GM12873 (cell line): Measurements from ENCODE around the gene TXNRD2.

Experiments used
- TF ChIP-seq, protein P1 (sequence below): IDR thresholded peaks from 2 replicates; pipeline ENCODE4 v1.5.1; 2012; ENCODE audit warnings: low read depth, mild to moderate bottlenecking, moderate library complexity, low read length, control low read depth; ENCODE audit not compliant: insufficient read depth; ENCODE audit errors: missing control alignments

Gene TXNRD2

DNA sequence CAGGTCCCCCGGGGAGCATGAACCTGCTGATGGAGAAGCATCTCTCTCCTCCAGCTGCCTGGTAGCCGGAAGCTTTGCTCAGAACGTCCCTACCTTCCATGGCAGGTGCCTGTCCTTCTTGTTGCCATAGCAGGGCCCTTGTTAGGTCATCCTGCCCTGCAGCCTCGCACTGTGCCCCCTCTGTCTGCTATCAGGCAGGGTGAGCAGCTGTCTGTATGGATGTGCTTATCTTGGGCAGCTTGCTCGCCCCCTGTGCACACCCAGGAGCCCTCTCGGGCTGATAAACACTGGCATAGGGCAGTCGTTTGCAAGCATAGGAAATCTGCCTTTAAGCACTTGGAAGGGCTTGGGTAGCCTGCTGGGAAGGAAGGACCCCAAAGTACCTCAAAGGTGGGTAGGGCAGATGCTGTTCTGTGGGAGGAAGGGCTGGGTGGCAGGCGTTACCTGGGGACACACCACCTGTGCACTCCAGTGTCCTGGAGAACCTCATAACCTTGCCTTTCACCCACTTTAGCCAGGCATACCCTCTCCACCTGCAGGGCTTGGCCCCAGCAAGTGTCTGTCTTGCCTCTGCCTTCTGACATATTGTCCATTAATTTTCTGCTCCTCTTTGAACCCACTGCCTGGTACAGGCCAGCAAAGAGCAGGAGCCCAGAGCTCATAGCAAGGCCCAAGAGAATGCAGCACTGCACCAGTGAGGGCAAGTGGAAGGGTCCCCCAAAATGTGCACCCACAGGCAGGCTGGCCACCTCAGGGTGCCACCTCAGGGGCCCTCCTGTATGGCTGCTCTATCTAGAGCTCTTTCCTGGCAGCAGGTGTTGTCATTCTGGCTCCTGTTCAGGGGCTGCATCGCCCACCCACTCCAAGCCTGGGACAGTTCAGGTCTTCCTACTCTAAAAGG lies 8.0 kb downstream of the TXNRD2 start:
- TF ChIP-seq, protein P1, sequence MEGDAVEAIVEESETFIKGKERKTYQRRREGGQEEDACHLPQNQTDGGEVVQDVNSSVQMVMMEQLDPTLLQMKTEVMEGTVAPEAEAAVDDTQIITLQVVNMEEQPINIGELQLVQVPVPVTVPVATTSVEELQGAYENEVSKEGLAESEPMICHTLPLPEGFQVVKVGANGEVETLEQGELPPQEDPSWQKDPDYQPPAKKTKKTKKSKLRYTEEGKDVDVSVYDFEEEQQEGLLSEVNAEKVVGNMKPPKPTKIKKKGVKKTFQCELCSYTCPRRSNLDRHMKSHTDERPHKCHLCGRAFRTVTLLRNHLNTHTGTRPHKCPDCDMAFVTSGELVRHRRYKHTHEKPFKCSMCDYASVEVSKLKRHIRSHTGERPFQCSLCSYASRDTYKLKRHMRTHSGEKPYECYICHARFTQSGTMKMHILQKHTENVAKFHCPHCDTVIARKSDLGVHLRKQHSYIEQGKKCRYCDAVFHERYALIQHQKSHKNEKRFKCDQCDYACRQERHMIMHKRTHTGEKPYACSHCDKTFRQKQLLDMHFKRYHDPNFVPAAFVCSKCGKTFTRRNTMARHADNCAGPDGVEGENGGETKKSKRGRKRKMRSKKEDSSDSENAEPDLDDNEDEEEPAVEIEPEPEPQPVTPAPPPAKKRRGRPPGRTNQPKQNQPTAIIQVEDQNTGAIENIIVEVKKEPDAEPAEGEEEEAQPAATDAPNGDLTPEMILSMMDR = no peak

- TF ChIP-seq, protein P1 = no peak
These were observed 9.0 kb downstream of the TXNRD2 start for GRCh38 chr22:19932367-19933206.

DNA sequence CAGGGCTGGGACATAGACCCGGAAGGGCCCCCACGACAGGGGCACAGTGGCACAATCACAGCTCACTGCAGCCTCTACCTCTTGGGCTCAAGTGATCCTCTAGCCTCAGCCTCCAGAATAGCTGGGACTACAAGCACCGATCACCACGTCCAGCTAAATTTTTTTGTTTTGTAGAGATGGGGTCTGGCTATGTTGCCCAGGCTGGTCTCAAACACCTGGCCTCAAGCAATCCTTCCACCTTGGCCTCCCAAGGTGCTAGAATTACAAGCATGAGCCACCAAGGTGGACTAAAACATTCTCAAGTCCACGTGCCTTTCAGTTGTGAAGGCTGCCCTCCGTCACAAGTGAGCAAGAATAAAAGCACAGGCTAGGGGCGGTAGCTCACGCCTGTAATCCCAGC lies 10.1 kb downstream of the TXNRD2 start:
- TF ChIP-seq, protein P1 = no peak

DNA sequence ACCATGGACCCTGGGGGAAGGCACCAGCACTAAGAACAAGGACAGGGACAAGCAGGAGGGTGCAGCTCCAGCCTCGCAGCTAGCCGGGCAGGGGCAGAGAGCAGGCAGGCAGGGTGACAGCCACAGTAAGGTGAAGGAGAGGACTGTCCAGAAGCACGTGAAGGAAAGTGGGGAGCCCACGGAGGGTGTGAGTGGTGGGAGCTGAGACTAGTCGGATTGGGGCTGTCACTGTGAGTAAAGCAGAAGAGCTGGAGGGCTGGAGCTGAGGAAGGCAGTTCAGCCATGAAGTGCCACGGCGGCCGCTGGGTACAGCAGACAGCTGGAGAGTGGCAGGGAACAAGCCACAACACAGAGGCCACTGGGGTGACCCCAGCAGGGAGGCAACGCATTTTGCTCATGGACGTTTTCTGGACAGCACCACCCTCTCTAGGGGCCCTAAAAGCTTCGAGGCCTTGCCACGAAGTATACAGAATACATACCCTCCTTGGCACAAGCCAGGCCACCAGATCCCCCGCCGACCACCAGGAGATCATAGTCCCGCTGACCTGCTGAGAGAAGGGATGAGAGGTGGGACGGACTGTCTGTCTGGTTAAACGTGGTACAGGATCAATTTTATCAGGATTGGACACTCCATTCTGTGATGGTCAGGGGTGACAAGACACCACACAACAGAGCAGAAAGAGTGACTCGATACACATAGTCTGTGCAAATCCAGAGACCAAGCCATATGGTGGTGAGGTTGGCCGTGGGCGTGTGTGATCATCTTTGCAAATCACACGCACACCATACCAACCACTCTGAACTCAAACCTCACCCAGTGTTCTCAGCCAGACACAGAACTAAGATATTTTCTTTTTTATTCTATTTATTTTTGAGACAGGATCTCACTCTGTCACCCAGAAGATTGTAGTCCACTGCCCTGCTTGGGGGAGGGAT lies 10.8 kb downstream of the TXNRD2 start:
- TF ChIP-seq, protein P1 = no peak

DNA sequence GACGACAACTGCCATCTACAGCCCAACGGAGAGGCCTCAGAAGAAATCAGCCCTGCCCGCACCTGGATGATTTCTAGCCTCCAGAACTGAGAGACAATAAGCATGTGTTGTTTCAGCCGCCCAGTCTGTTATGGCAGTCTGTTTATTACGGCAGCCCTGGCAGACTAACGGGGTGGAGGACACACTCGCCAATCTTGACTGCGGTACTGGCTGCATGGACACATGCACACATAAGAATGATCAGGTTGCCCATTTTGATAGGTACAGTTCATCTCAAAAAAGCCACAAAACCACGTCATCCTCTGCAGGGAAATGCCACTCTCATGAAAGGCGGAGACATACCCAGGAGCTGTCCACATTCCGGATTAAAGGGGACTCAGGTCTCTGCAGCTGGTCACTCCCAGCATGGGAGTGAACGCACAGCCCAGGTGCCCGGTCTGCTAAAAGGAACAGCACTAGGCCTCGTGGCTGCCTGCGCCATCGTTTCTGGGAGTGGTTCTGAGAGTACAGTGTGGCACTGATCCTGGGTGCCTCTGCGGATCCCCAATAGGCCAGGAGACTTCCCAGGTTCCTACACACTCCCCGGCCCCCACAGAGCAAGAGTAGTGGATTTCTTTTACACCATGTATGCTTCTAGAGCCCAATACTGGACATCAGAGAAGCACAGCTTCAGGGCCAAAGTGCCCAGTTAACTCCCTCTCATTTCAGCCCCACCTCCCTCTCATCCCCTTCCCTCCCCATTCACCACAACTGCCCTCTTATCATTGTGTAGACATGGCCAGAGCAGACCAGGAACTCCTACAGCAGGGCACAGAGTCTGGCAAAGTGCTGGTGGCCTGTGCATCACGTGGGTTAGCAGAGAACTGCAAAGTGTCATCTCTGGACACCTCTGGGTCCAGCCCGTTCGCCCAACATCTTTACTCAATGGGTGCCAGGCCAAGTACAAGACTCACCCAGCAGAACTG lies 11.8 kb downstream of the TXNRD2 start:
- TF ChIP-seq, protein P1 = no peak

DNA sequence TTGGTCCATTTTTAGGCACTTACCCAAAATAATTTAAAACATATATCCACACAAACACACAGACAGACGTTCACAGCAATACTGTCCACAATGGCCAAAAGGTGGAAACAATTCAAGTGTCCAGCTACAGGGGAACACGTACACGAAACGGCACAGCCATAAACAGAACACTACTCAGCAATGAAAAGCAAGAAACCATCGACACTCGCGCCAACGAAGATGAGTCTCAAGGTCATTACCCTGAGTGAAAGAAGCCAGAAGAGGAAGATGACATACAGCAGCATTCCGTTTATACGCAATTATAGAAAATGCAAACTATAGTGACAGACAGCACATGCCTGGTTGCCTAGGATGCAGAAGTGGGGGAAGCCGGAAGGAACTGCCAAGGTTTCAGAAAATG lies 13.4 kb downstream of the TXNRD2 start:
- TF ChIP-seq, protein P1 = no peak
